HepG2 (cell line): ENCODE data around the gene MAJIN. TPM values are rescaled to one million over a fixed set of nuclear protein-coding genes. Genes with fewer than 3 reads are reported as not detected.

Source experiments
- ARHGAP35 ChIP-seq: sonication (generic); formaldehyde crosslinking; IDR thresholded peaks from 2 replicates; pipeline ENCODE4 v1.9.0; 2022; ENCODE audit warnings: mild to moderate bottlenecking, inconsistent platforms, moderate library complexity, missing genetic modification reagents, borderline replicate concordance
- BRF2 ChIP-seq: sonication (generic); formaldehyde crosslinking; IDR thresholded peaks from 2 replicates; pipeline ENCODE4 v1.8.1; 2022; ENCODE audit warnings: mild to moderate bottlenecking, missing genetic modification reagents
- E2F2 ChIP-seq: sonication (generic); formaldehyde crosslinking; IDR thresholded peaks from 2 replicates; pipeline ENCODE4 v1.4.0; 2020; ENCODE audit warnings: missing genetic modification reagents, borderline replicate concordance
- HMG20A ChIP-seq: IDR thresholded peaks from 2 replicates; pipeline ENCODE4 v1.6.1; 2016; ENCODE audit warnings: borderline replicate concordance
- KDM3A ChIP-seq: IDR thresholded peaks from 2 replicates; pipeline ENCODE4 v1.6.1; 2018; ENCODE audit warnings: low read depth, missing compliant biosample characterization
- LRRFIP1 ChIP-seq: sonication (generic); formaldehyde crosslinking; conservative IDR thresholded peaks from 2 replicates; pipeline ENCODE4 v1.4.0; 2020; ENCODE audit warnings: missing genetic modification reagents
- MIER2 ChIP-seq: IDR thresholded peaks from 2 replicates; pipeline ENCODE4 v1.6.1; 2016; ENCODE audit warnings: missing biosample characterization, missing genetic modification reagents
- MTF1 ChIP-seq: sonication (generic); formaldehyde crosslinking; IDR thresholded peaks from 2 replicates; pipeline ENCODE4 v1.5.0; 2020; ENCODE audit warnings: missing genetic modification reagents
- NFE2L2 ChIP-seq: fragments of 150-350 bp; IDR thresholded peaks from 2 replicates; pipeline ENCODE4 v1.6.1; 2014; ENCODE audit warnings: low read length
- PCBP2 ChIP-seq: fragments of 200-400 bp; formaldehyde crosslinking; optimal IDR thresholded peaks from 2 replicates; pipeline ENCODE3; 2018; ENCODE audit warnings: low read length, low read depth; ENCODE audit not compliant: poor library complexity, severe bottlenecking
- PPARG ChIP-seq: conservative IDR thresholded peaks from 2 replicates; pipeline ENCODE4 v1.6.1; 2016; ENCODE audit warnings: missing biosample characterization, missing genetic modification reagents
- PREB ChIP-seq: sonication (generic); formaldehyde crosslinking; IDR thresholded peaks from 2 replicates; pipeline ENCODE4 v1.4.0; 2020; ENCODE audit warnings: missing genetic modification reagents
- RARG ChIP-seq: sonication (generic); formaldehyde crosslinking; IDR thresholded peaks from 2 replicates; pipeline ENCODE4 v1.4.0; 2020; ENCODE audit warnings: low read depth, mild to moderate bottlenecking, missing genetic modification reagents
- SMC3 ChIP-seq: IDR thresholded peaks from 2 replicates; pipeline ENCODE4 v1.6.1; 2011; ENCODE audit warnings: low read length, improper control_type of control experiment
- U2AF1 ChIP-seq: fragments of 200-400 bp; formaldehyde crosslinking; optimal IDR thresholded peaks from 2 replicates; pipeline ENCODE3; 2017; ENCODE audit warnings: mild to moderate bottlenecking, low read depth, low read length
- U2AF2 ChIP-seq: fragments of 200-400 bp; formaldehyde crosslinking; IDR thresholded peaks from 2 replicates; pipeline ENCODE4 v1.6.1; 2017; ENCODE audit warnings: low read depth, mild to moderate bottlenecking, low read length
- ZBTB7B ChIP-seq: sonication (generic); formaldehyde crosslinking; IDR thresholded peaks from 2 replicates; pipeline ENCODE4 v1.4.0; 2020; ENCODE audit warnings: missing genetic modification reagents
- ZNF331 ChIP-seq: sonication (generic); formaldehyde crosslinking; IDR thresholded peaks from 2 replicates; pipeline ENCODE4 v1.4.0; 2020; ENCODE audit warnings: missing genetic modification reagents
- ZNF543 ChIP-seq: sonication (generic); formaldehyde crosslinking; IDR thresholded peaks from 2 replicates; pipeline ENCODE4 v1.4.0; 2020; ENCODE audit warnings: mild to moderate bottlenecking, missing genetic modification reagents
- ZNF777 ChIP-seq: sonication (generic); formaldehyde crosslinking; IDR thresholded peaks from 2 replicates; pipeline ENCODE4 v1.4.0; 2020; ENCODE audit warnings: missing genetic modification reagents
- ZNF784 ChIP-seq: sonication (generic); formaldehyde crosslinking; IDR thresholded peaks from 2 replicates; pipeline ENCODE4 v1.5.1; 2020; ENCODE audit warnings: missing genetic modification reagents, mild to moderate bottlenecking, borderline replicate concordance
- ZNF792 ChIP-seq: IDR thresholded peaks from 2 replicates; pipeline ENCODE4 v1.6.1; 2016
- ZNF841 ChIP-seq: sonication (generic); formaldehyde crosslinking; IDR thresholded peaks from 2 replicates; pipeline ENCODE4 v1.8.1; 2023; ENCODE audit warnings: missing genetic modification reagents, borderline replicate concordance
- ZNF878 ChIP-seq: sonication (generic); formaldehyde crosslinking; IDR thresholded peaks from 2 replicates; pipeline ENCODE4 v1.8.1; 2023; ENCODE audit warnings: mild to moderate bottlenecking, missing genetic modification reagents, moderate library complexity
- ZSCAN21 ChIP-seq: sonication (generic); formaldehyde crosslinking; IDR thresholded peaks from 2 replicates; pipeline ENCODE4 v1.8.0; 2022; ENCODE audit warnings: mild to moderate bottlenecking, missing genetic modification reagents, moderate library complexity, borderline replicate concordance
- polyA plus RNA-seq, 8 experiments: library from polyadenylated mRNA; depleted of rRNA in 3 of 8; stranded (reverse) in 7 of 8; unstranded in 1 of 8; fragments of >200 nt; fragmentation: Illumina TruSeq in 4 of 8; extraction: Trizol in 4 of 8; gene quantifications; 2 replicates each; pipeline versions ENCODE4 v1.2.1 to v1.2.3, GENCODE V29; 2011 to 2016; ENCODE audit warnings: low read depth in 4 of 8, missing spikeins in 1 of 8, mixed read lengths in 1 of 8; ENCODE audit not compliant: insufficient read depth in 1 of 8
- total RNA-seq, 5 experiments: library from RNA; depleted of rRNA; stranded (reverse); fragments of >200 nt; fragmentation: Illumina TruSeq; extraction: Trizol; gene quantifications; 2 replicates each; pipeline ENCODE4 v1.2.3, GENCODE V29; 2016; ENCODE audit warnings: low read depth in 1 of 5

MAJIN gene
- total and polyA plus RNA-seq, 2 of the 13 experiments (the other 11 are each of a cell fraction or from before 2014, with no cell fraction given), result not detected

GRCh38 chr11:64996710-64997380 lies 24.9 kb upstream of the MAJIN start, which contains the start of gene BATF2 (continued):
- TF ChIP-seq RARG (CRISPR knock-in tag) (no peak), HMG20A (CRISPR knock-in tag) (peak; percentile 58; the same call in 1 of the 2 replicates), PPARG (peak; percentile 43; the same call in 1 of the 2 replicates), MTF1 (CRISPR knock-in tag) (no peak), ZNF543 (CRISPR knock-in tag) (peak; percentile 48; the same call in 1 of the 2 replicates), ZSCAN21 (0 out of 2 replicates have a peak, but pooled peaks have one; percentile 64), MIER2 (CRISPR knock-in tag) (peak; percentile 75; the same call in 1 of the 2 replicates), LRRFIP1 (CRISPR knock-in tag) (peak; percentile 69; the same call in 1 of the 2 replicates), ZBTB7B (CRISPR knock-in tag) (peak; percentile 93), BRF2 (peak; percentile 74; the same call in 1 of the 2 replicates), U2AF1 (no peak), NFE2L2 (no peak), ZNF784 (CRISPR knock-in tag) (0 out of 2 replicates have a peak, but pooled peaks have one; percentile 17), ARHGAP35 (CRISPR knock-in tag) (peak; percentile 71; the same call in 1 of the 2 replicates), PCBP2 (no peak), ZNF878 (CRISPR knock-in tag) (peak; percentile 91), SMC3 (peak; percentile 61), KDM3A (CRISPR knock-in tag) (peak; percentile 75), ZNF841 (CRISPR knock-in tag) (no peak), ZNF777 (CRISPR knock-in tag) (no peak), PREB (no peak), ZNF792 (CRISPR knock-in tag) (peak; percentile 59; the same call in 1 of the 2 replicates), ZNF331 (peak; percentile 79; the same call in 1 of the 2 replicates), E2F2 (CRISPR knock-in tag) (no peak), U2AF2 (no peak)
